T-helper 1 cell treated with Interleukin-12 subunit alpha and Interleukin-12 subunit beta and Interleukin-4 antibody, amounts not matched to agents 30 ng/mL and 1 ng/mL, for 36 hours (primary cell): ENCODE results near the gene LMF1. TPM values are rescaled to one million over a fixed set of nuclear protein-coding genes. Genes with fewer than 3 reads are reported as not detected.

Experiments
- intact Hi-C: fragments of 100-400 bp; cut with micrococcal nuclease; formaldehyde crosslinking; loops from one replicate; pipeline ENCODE4 v1.15.1; 2024
- total RNA-seq: library from RNA; stranded (reverse); gene quantifications from 2 replicates; pipeline ENCODE4 v1.2.3, GENCODE V29; 2022

LMF1 gene
- total RNA-seq: 19.1 and 20.4 TPM in 2 replicates

GRCh38 chr16:970766-971581, at the start of gene LMF1:
Gene LMF1 (minus strand): TSS chr16:970984. CDS start chr16:970980, 4 bp downstream.
- intact Hi-C loops: loop anchor here (1.0 to 2.0 kb wide), 4 partner anchors 34 to 444 kb away; partner anchors contain the start of genes CAPN15, CHTF18 and RPUSD1

GRCh38 chr16:1020091-1020399, 49.3 kb upstream of the LMF1 start:
- intact Hi-C loops: no loop called here

DNA sequence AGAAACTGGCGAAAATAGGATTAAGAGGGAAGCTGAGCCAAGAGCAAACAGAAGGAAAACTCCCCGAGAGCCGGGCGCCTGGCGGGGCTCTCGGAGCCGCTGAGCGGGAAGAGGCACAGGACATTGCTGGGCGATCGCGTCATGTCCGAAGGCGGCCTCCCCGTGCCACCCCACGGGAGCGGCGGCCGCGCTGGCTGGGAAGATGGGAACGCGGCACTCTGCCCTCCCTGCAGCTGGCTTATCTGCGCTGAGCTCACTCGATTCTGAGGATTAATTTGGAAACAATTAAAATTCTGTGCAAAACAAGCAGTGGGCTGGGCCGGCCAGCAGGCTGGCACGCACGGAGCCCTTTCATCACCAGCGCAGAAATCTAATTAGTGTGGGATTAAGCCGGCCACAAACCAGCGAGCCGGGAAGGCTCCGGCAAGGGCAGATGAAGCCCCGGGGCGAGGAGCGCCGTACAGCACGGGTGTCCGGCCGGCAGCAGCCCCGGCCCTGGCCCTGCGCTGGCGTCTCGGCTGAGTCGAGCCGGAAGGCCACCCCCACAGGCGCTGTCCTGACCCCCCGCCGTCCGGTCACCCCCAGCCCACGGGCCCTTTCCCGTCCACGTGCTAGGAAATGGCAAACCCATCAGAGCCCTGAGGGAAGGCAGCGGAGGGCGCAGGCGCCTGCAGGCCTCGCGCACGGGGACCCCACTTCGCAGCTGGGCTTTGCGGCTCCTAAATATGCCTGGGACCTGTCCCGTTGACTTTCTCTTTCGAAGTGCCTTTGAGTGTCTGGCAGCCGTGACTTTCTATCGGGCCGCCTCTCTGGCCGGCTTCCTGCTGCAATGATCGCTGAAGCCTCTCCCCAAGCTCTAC, 48.7 kb upstream of the LMF1 start:
- intact Hi-C loops: no loop called here

- intact Hi-C loops: no loop called here
Observed at GRCh38 chr16:1018447-1019198, 47.8 kb upstream of the LMF1 start.

GRCh38 chr16:1014771-1015495, 44.1 kb upstream of the LMF1 start:
- intact Hi-C loops: no loop called here

DNA sequence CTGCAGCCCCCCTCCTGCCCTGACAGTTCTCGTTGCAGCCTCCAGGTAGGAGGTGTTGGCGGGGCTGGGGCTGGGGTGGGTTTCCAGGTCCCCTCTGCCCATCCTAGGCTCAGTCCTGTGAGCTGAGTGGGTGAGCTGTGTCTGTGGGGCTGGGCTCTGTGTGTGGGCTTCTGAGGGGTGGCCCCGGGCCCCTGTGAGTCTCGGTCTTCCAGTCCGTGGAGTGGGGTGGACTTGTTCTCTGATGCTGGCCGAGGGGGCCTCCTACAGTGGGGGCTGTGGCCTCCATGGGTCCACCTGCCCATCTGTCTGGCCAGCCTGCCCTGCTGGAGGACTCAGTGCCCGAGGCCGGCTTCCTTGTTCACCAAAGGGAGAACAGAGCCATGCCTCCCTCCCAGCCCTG, 43.4 kb upstream of the LMF1 start:
- intact Hi-C loops: no loop called here

DNA sequence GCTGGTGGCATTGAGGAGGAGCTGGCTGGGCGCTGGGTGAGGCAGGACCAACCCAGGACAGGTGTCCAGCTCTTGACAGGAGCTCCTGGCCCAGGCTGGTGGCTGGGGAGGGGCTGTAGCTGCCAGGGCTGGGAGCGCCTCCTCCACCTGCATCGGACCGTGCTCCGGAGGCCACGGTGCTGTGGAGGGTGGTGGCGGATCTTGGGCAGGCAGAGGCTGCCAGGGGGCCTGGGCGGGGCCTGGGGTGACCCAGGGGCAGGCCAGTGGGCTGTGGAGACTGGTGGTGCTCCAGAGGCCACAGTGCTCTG, 42.8 kb upstream of the LMF1 start:
- intact Hi-C loops: no loop called here

- intact Hi-C loops: no loop called here
Observed at GRCh38 chr16:1012722-1013592, 42.2 kb upstream of the LMF1 start.

DNA sequence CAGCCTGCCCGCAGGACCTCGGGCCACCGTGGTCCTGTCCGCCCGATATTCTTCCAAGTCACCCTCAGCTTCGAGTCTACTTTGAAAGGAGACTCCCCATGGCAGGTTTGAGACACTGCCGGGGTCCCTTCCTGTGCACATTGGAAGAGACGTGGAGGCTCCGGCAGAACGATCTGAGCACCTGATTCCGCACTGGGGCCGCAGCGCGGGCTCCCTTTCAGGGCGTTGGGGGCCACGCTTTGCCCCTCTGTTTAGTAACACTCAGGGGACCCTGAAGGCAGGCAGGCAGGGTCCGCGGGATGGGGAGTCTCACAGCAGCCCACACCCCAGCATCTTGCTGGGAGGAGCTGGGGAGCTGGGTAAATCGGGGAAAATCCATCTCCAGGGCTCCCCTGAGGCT, 41.4 kb upstream of the LMF1 start:
- intact Hi-C loops: no loop called here

DNA sequence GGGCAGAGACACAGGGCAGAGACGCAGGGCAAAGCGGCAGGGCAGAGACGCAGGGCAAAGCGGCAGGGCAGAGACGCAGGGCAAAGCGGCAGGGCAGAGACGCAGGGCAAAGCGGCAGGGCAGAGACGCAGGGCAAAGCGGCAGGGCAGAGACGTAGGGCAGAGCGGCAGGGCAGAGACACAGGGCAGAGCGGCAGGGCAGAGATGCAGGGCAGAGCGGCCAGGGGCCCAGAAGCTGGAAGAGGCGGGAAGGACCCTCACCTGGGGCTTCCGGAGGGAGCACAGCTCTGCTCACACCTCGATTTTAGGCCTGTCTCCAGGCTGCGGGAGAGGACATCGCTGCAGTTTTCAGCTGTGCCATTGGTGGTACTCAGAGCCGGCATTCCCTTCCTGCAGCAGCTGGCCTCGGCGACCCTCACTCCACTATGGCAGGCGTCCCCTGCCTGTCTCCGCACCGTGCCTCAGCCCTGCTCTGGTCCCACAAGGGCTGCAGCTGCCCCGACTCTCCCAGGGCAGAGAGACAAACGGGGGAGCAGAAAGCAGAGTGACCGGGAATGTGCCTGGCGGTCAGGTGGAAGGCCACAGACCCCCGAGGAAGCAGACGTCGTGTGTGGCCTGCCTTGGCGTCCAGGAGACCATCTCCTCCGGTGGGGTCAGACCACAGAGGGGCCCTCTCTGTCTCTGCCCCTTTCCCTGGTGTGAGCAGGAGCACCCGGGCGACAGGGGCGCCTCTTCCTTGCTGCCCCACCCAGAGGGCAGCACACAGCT, 40.7 kb upstream of the LMF1 start:
- intact Hi-C loops: no loop called here

- intact Hi-C loops: no loop called here
Observed at GRCh38 chr16:1010815-1011214, 40.0 kb upstream of the LMF1 start.

DNA sequence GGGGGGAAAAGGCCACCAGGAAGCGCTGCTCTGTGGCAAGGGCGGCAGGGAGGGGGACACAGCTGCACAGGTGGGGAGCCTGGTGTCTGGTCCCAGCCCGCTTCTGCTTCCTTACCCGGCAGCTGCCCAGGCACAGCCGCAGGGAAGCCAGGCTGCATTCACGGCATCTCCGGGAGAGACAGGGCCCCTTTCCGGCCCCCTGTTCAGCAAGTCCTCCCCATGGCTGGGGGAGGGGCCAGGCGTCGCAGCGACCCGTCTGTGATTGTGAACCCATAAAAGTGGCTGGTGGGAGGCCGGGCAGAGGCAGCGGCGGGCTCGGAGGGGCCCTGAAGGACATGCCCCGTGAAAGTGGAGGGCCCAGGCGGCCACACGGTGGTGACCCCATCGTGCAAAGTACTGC, 39.5 kb upstream of the LMF1 start:
- intact Hi-C loops: no loop called here

DNA sequence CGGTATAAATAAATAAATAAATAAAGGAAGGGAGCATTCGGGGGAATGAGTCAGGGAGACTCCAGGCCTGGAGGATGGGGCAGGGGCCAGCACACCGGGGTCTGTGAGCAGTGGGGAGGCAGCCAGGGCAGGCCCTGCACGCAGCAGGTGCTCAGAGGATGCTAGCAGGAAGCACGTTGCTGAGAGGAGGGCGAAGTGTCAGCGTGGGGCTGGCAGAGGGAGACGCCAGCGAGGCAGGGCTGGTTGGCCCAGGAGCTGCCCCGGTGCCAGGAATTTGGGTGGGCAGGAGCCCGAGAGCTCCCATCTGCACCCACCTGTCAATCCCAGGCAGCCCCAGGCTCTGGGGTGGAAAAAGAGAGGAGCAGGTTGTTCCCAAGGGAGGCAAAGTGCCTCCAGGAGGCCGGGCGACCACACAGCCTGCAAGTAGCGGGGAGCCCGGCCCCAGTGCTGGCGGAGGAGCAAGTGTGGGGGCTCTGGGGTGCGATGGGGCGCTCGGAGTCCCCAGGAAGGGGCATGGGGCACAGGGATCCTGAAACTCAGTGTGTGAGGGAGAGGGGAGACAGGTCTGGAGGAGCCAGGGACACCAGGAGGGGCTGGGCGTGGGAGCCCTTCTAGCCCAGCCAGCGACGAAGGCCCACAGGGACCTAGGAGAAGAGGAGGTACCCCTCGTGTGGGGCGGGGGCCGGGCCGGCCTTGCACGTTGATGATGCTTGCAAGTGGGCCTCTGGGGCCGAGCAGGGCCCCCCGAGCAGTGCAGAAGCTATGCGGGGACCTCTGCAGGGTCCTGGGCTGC, 38.8 kb upstream of the LMF1 start:
- intact Hi-C loops: no loop called here

GRCh38 chr16:1008085-1008484, 37.3 kb upstream of the LMF1 start:
- intact Hi-C loops: no loop called here

DNA sequence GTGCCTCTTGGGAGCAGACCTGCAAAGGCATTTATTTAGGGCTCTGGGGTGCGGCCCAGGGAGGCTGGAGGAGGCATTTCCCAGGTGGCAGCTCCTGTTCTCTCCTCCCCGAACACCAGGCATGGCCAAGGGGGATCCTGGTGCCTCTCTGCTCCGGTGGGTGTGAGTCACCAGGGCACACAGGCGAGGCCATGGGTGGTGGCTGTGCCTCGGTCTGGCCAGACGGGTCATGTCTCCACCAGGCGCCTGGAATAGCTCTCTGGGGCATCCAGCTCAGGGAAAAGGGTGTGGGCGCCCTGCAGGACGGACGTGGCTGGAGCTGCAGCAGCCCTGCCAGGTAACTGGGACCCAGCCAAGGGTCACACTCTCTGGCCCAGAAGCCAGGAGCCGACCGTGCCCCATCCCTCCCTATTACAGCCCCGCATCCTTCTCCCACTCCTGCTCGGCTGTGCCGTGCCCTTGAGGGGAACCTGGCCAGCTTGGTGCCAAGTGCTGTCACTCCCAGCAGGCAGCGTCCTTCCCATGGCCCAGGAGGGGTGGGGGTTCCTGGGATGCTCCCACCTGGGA, 36.6 kb upstream of the LMF1 start:
- intact Hi-C loops: no loop called here

GRCh38 chr16:1006781-1007180, 36.0 kb upstream of the LMF1 start:
- intact Hi-C loops: no loop called here

- intact Hi-C loops: loop anchor here (2.0 kb wide), 1 partner anchor 34 kb away; the partner anchor contains the start of gene LMF1
Observed at GRCh38 chr16:1005286-1005685, 34.5 kb upstream of the LMF1 start.
